Ascending aorta (tissue), 2 donors: Measurements from ENCODE around the gene PREX1. TPM values are rescaled to one million over a fixed set of nuclear protein-coding genes. Genes with fewer than 3 reads are reported as not detected.
A peak's percentile ranks its signal among the peaks of the same experiment; 100 is the strongest.

Experiments used
- DNase-seq, 2 donors: peaks; one replicate each; pipeline ENCODE4 v3.0.0-alpha.2; 2019; ENCODE audit warnings: low spot score in 2 of 2
- H3K27ac ChIP-seq, 2 donors: fragments of 200-600 bp; sonication (generic); one replicate each; pipeline ENCODE4 v1.5.1; 2016 to 2017; ENCODE audit warnings: mild to moderate bottlenecking in 1 of 2
- H3K27me3 ChIP-seq: fragments of 200-600 bp; sonication (generic); one replicate; pipeline ENCODE4 v1.5.1; 2017
- H3K36me3 ChIP-seq, 2 donors: fragments of 200-600 bp; sonication (generic); one replicate each; pipeline ENCODE4 v1.5.1; 2016
- H3K4me1 ChIP-seq, 2 donors: fragments of 200-600 bp; sonication (generic); one replicate each; pipeline ENCODE4 v1.5.1; 2016 to 2017; ENCODE audit warnings: mild to moderate bottlenecking in 1 of 2
- H3K4me3 ChIP-seq, 2 donors: fragments of 200-600 bp; sonication (generic); one replicate each; pipeline ENCODE4 v1.5.1; 2016 to 2017; ENCODE audit warnings: mild to moderate bottlenecking in 1 of 2
- H3K9me3 ChIP-seq, 2 donors: fragments of 200-600 bp; sonication (generic); one replicate each; pipeline ENCODE4 v1.5.1; 2016
- intact Hi-C: fragments of 100-400 bp; cut with DNase I; formaldehyde crosslinking; loops from one replicate; pipeline ENCODE4 v1.15.1; 2023
- total RNA-seq: library from RNA; depleted of rRNA; stranded (reverse); fragments of >200 nt; gene quantifications from one replicate; pipeline ENCODE4 v1.1.0, GENCODE V29; 2016
- TF ChIP-seq, protein P1 (sequence below), 3 experiments: fragments of 200-600 bp in 2 of 3; fragments of 450-650 bp in 1 of 3; sonication (generic) in 2 of 3; IDR thresholded peaks; one replicate each; pipeline ENCODE4 v1.5.1; 2016 to 2019; ENCODE audit warnings: antibody characterized with exemption in 3 of 3, mild to moderate bottlenecking in 1 of 3, moderate library complexity in 1 of 3

The PREX1 gene
- total RNA-seq, 1 donor from 2014 or later = 75.4 TPM

DNA sequence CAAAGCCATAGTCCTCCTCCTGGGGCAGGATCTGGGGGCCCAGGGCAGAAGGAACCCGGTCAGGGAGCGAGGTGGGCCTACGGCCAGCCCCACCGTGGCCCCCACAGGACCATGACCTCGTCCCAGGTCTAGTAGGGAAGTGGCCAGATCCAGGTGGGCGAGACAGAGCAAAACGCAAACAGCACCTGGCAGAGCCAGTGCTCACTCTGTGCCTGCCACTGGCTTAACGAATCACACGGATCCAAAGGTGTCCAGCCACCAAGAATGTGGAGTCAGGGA, 169.7 kb downstream of the PREX1 start:
- TF ChIP-seq, protein P1, sequence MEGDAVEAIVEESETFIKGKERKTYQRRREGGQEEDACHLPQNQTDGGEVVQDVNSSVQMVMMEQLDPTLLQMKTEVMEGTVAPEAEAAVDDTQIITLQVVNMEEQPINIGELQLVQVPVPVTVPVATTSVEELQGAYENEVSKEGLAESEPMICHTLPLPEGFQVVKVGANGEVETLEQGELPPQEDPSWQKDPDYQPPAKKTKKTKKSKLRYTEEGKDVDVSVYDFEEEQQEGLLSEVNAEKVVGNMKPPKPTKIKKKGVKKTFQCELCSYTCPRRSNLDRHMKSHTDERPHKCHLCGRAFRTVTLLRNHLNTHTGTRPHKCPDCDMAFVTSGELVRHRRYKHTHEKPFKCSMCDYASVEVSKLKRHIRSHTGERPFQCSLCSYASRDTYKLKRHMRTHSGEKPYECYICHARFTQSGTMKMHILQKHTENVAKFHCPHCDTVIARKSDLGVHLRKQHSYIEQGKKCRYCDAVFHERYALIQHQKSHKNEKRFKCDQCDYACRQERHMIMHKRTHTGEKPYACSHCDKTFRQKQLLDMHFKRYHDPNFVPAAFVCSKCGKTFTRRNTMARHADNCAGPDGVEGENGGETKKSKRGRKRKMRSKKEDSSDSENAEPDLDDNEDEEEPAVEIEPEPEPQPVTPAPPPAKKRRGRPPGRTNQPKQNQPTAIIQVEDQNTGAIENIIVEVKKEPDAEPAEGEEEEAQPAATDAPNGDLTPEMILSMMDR (IDR thresholded peaks at IDR 0.05) = no peak
- no peaks in the 10 kb centered on the region for H3K9me3 ChIP-seq
- H3K27ac ChIP-seq = peak overlapping the region; percentile 29 to 59
- H3K4me3 ChIP-seq = no peak overlapping the region
- peaks cover 7 to 35% of the 10 kb centered on the region in 2 donors for H3K4me1 ChIP-seq
- intact Hi-C loops = loop anchor here (2.0 to 5.0 kb wide), 2 partner anchors 25 to 264 kb away; partner anchors contain the start of gene ARFGEF2
- H3K36me3 ChIP-seq = peaks cover 40 to 41% of the 10 kb centered on the region in 2 donors
- H3K27me3 ChIP-seq = no peaks in the 10 kb centered on the region
- DNase-seq = no peak

GRCh38 chr20:48657426-48658197, 170.2 kb downstream of the PREX1 start:
- Histone ChIP-seq H3K4me1 (peaks cover 7 to 33% of the 10 kb centered on the region in 2 donors), H3K27ac (peak overlapping the region in 1 of 2 donors; percentile 29), H3K27me3 (no peaks in the 10 kb centered on the region), H3K9me3 (no peaks in the 10 kb centered on the region), H3K36me3 (peaks cover 45 to 46% of the 10 kb centered on the region in 2 donors), H3K4me3 (no peak overlapping the region)
- TF ChIP-seq, protein P1 (IDR thresholded peaks at IDR 0.05) = peak; percentile 93 to 98 (median 95)
- intact Hi-C loops = loop anchor here (1.0 to 5.0 kb wide), 3 partner anchors 25 to 265 kb away; partner anchors contain the start of gene ARFGEF2
- peak; percentile 21 to 81 for DNase-seq

DNA sequence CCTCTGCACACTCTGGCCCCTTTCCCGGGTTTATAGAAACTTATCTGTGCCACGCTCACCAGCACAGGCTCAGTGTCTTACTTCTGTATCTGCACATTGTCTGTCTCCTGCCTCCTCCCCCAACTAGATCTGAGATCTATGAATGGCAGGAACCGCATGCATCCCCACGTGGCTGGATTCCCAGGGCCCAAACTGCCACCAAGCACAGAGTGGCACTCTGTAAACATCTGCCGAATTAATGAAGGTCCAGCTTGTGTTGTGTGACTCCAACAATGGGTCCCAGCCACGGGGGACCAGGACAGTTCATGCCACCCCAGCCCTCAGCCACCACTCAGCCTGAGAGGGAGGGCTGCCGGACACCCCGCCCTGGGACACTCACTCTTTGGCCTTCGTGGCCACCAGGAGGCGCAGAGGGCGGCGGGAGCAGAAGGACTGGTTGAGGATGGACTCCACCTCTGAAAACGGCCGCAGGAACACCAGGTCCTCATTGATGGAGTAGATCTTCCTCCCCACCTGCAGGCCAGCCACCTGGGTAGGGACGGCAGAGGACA, 171.1 kb downstream of the PREX1 start:
- intact Hi-C loops = loop anchor here (1.0 to 5.0 kb wide), 2 partner anchors 249 to 266 kb away; partner anchors contain the start of gene ARFGEF2
- Histone ChIP-seq H3K9me3 (no peaks in the 10 kb centered on the region), H3K27me3 (no peaks in the 10 kb centered on the region), H3K36me3 (peaks cover 54% of the 10 kb centered on the region in 2 donors), H3K4me3 (no peak overlapping the region), H3K4me1 (peaks cover 7 to 24% of the 10 kb centered on the region in 2 donors), H3K27ac (no peak overlapping the region)
- DNase-seq = no peak
- TF ChIP-seq, protein P1 (IDR thresholded peaks at IDR 0.05) = peak in 1 of 3 experiments; percentile 6

- intact Hi-C loops = loop anchor here (5.0 kb wide), 1 partner anchor 266 kb away; the partner anchor contains the start of gene ARFGEF2
- TF ChIP-seq, protein P1 (IDR thresholded peaks at IDR 0.05) = no peak
- no peak overlapping the region for H3K4me3 ChIP-seq
- DNase-seq = no peak
- H3K27me3 ChIP-seq = no peaks in the 10 kb centered on the region
- no peak overlapping the region for H3K27ac ChIP-seq
- H3K4me1 ChIP-seq = peaks cover 7 to 24% of the 10 kb centered on the region in 2 donors
- no peaks in the 10 kb centered on the region for H3K9me3 ChIP-seq
- peaks cover 59 to 60% of the 10 kb centered on the region in 2 donors for H3K36me3 ChIP-seq
Measured at GRCh38 chr20:48656137-48656536, 171.7 kb downstream of the PREX1 start.

DNA sequence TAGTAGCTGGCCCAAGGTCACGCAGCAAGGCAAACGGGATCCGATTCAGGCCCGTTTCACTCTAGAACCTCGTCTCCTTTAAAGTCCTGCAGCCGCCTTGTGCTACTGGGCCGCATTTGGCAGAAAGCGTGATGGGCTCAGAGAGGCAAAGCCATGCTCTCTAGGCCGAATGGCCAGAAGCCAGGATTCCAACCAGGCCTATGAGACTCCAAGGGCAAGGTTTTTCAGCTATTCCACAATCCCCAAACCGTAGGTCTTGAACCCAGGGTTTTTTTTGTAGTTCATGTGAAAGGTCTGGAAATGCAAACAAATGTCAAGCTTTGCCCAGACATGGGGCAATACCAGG, 174.1 kb downstream of the PREX1 start:
- Histone ChIP-seq H3K27me3 (no peaks in the 10 kb centered on the region), H3K27ac (no peak overlapping the region), H3K36me3 (peaks cover 84% of the 10 kb centered on the region in 2 donors), H3K4me3 (no peak overlapping the region), H3K4me1 (peaks cover 0 to 7% of the 10 kb centered on the region in 2 donors), H3K9me3 (no peaks in the 10 kb centered on the region)
- DNase-seq = no peak
- TF ChIP-seq, protein P1 (IDR thresholded peaks at IDR 0.05) = no peak
- intact Hi-C loops = no loop called here
